ENCODE data around the gene CEP78.

The CEP78 gene

GRCh38 chr9:78286125-78286524, 50.2 kb downstream of the CEP78 start:
- TF ChIP-seq, protein P1, sequence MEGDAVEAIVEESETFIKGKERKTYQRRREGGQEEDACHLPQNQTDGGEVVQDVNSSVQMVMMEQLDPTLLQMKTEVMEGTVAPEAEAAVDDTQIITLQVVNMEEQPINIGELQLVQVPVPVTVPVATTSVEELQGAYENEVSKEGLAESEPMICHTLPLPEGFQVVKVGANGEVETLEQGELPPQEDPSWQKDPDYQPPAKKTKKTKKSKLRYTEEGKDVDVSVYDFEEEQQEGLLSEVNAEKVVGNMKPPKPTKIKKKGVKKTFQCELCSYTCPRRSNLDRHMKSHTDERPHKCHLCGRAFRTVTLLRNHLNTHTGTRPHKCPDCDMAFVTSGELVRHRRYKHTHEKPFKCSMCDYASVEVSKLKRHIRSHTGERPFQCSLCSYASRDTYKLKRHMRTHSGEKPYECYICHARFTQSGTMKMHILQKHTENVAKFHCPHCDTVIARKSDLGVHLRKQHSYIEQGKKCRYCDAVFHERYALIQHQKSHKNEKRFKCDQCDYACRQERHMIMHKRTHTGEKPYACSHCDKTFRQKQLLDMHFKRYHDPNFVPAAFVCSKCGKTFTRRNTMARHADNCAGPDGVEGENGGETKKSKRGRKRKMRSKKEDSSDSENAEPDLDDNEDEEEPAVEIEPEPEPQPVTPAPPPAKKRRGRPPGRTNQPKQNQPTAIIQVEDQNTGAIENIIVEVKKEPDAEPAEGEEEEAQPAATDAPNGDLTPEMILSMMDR (conservative IDR thresholded peaks at IDR 0.05; ENCODE audit: low read length): no peak
- no peak for TF ChIP-seq EZH2phosphoT487 (IDR thresholded peaks at IDR 0.05; ENCODE audit: borderline replicate concordance)
- no peaks in the 10 kb centered on the region for H3K4me1 ChIP-seq (ENCODE audit: insufficient read depth, low read length, poor library complexity, severe bottlenecking)
- no peaks in the 10 kb centered on the region for H3K27me3 ChIP-seq (ENCODE audit: insufficient read depth, low read length, poor library complexity, severe bottlenecking)
- no peaks in the 10 kb centered on the region for H3K79me2 ChIP-seq (ENCODE audit: insufficient read depth, low read length)
- no peak overlapping the region for H3K4me3 ChIP-seq (ENCODE audit: low read length, poor library complexity, severe bottlenecking)
- H3K9me3 ChIP-seq (ENCODE audit: insufficient read depth, low read depth, low read length): no peaks in the 10 kb centered on the region
- H3K4me2 ChIP-seq (ENCODE audit: low read depth, low read length, poor library complexity, severe bottlenecking): no peak overlapping the region
- no peaks in the 10 kb centered on the region for H3K36me3 ChIP-seq (ENCODE audit: insufficient read depth, low read length)
- H3K9ac ChIP-seq (ENCODE audit: low read depth, low read length, poor library complexity, severe bottlenecking): no peak overlapping the region
- H3F3A ChIP-seq (ENCODE audit: low read depth): no peaks in the 10 kb centered on the region
- no peaks in the 10 kb centered on the region for H4K20me1 ChIP-seq (ENCODE audit: insufficient read depth, low read length, poor library complexity, severe bottlenecking)
- no peaks in the 10 kb centered on the region for H3K9me2 ChIP-seq (replicated peaks; ENCODE audit: low read depth, low read length)
- no peak overlapping the region for H2AFZ ChIP-seq (ENCODE audit: low read length)

DNA sequence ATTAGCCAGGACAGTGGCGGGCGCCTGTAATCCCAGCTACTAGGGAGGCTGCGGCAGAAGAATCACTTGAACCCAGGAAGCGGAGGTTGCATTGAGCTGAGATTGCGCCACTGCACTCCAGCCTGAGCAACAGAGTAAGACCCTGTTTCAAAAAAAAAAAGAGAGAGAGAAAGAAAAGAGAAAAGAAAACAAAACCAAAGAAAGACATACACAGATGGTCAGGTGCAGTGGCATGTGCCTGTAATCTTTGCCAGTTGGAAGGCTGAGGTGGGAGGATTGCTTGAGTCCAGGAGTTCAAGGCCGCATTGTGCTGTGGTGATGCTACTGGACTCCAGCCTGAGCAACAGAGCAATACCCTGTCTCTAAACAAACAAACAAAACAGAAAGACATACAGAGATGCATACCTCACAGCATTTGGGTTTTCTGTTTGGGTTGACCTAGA, 51.1 kb downstream of the CEP78 start:
- no peak overlapping the region for H2AFZ ChIP-seq (ENCODE audit: low read length)
- no peak overlapping the region for H3K4me3 ChIP-seq (ENCODE audit: low read length, poor library complexity, severe bottlenecking)

DNA sequence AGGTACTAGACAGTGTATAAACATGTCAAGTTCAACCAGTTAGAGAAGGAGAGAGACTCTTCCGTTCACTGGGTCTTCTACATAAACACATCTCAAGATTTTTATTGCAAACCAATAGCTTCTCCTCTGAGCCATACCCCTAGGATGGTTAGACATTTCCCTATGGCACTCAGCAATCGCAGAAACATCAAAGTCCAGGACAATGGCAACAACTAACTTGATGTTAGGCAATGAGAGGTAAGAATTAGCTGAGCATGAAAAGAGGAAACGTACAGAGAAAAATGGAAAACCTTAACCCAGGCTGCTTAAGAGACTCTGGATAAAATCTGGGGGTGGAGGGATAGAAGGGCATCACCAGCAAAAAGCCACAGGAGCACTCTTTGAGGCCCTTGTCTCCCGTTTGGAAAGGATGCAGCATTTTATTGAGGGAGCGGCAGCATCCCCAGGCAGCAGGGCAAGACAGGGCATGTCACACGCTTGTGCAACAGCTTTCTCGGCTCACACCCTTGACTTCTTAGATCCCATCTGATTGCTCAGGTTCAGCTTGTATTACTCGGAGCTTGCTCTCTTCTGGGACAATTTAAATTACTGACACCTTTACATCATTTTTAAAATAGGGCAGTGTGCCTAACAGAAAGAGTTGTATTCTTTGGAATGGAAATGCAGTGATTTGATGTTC, 52.5 kb downstream of the CEP78 start:
- H2AFZ ChIP-seq (ENCODE audit: low read length): no peak overlapping the region
- no peaks in the 10 kb centered on the region for H3K9me2 ChIP-seq (replicated peaks; ENCODE audit: low read depth, low read length)
- H3K4me3 ChIP-seq (ENCODE audit: low read length, poor library complexity, severe bottlenecking): no peak overlapping the region
- H4K20me1 ChIP-seq (ENCODE audit: insufficient read depth, low read length, poor library complexity, severe bottlenecking): no peaks in the 10 kb centered on the region
- H3K4me1 ChIP-seq (ENCODE audit: insufficient read depth, low read length, poor library complexity, severe bottlenecking): no peaks in the 10 kb centered on the region
- TF ChIP-seq EZH2phosphoT487 (IDR thresholded peaks at IDR 0.05; ENCODE audit: borderline replicate concordance): no peak
- TF ChIP-seq, protein P1 (conservative IDR thresholded peaks at IDR 0.05; ENCODE audit: low read length): no peak
- H3K36me3 ChIP-seq (ENCODE audit: insufficient read depth, low read length): no peaks in the 10 kb centered on the region
- H3F3A ChIP-seq (ENCODE audit: low read depth): no peaks in the 10 kb centered on the region
- H3K79me2 ChIP-seq (ENCODE audit: insufficient read depth, low read length): no peaks in the 10 kb centered on the region
- H3K4me2 ChIP-seq (ENCODE audit: low read depth, low read length, poor library complexity, severe bottlenecking): no peak overlapping the region
- no peak overlapping the region for H3K9ac ChIP-seq (ENCODE audit: low read depth, low read length, poor library complexity, severe bottlenecking)
- H3K27me3 ChIP-seq (ENCODE audit: insufficient read depth, low read length, poor library complexity, severe bottlenecking): no peaks in the 10 kb centered on the region
- H3K9me3 ChIP-seq (ENCODE audit: insufficient read depth, low read depth, low read length): no peaks in the 10 kb centered on the region

More for the DNA sequence above, 51.1 kb downstream of the CEP78 start:
- H3K36me3 ChIP-seq (ENCODE audit: insufficient read depth, low read length): no peaks in the 10 kb centered on the region
- no peak overlapping the region for H3K9ac ChIP-seq (ENCODE audit: low read depth, low read length, poor library complexity, severe bottlenecking)
- H3K27me3 ChIP-seq (ENCODE audit: insufficient read depth, low read length, poor library complexity, severe bottlenecking): no peaks in the 10 kb centered on the region
- TF ChIP-seq, protein P1 (conservative IDR thresholded peaks at IDR 0.05; ENCODE audit: low read length): no peak
- no peak for TF ChIP-seq EZH2phosphoT487 (IDR thresholded peaks at IDR 0.05; ENCODE audit: borderline replicate concordance)
- no peak overlapping the region for H3K4me2 ChIP-seq (ENCODE audit: low read depth, low read length, poor library complexity, severe bottlenecking)
- no peaks in the 10 kb centered on the region for H3K9me2 ChIP-seq (replicated peaks; ENCODE audit: low read depth, low read length)
- H3K9me3 ChIP-seq (ENCODE audit: insufficient read depth, low read depth, low read length): no peaks in the 10 kb centered on the region
- H3K4me1 ChIP-seq (ENCODE audit: insufficient read depth, low read length, poor library complexity, severe bottlenecking): no peaks in the 10 kb centered on the region
- no peaks in the 10 kb centered on the region for H3K79me2 ChIP-seq (ENCODE audit: insufficient read depth, low read length)
- H3F3A ChIP-seq (ENCODE audit: low read depth): no peaks in the 10 kb centered on the region
- no peaks in the 10 kb centered on the region for H4K20me1 ChIP-seq (ENCODE audit: insufficient read depth, low read length, poor library complexity, severe bottlenecking)

Measured in Loucy (cell line).